Astrocyte (in vitro differentiated cells and primary cell): ENCODE measurements around the gene CD7. TPM values are rescaled to one million over a fixed set of nuclear protein-coding genes. Genes with fewer than 3 reads are reported as not detected.

Source experiments
- DNase-seq: peaks from one replicate; pipeline ENCODE4 v3.0.0-alpha.2; 2010; ENCODE audit warnings: low read depth
- FAIRE-seq: peaks from 2 replicates; lab custom pipeline; 2011; peaks lifted over from hg19 to GRCh38; lab: Jason Lieb, UNC
- H2AFZ ChIP-seq: 2 replicates; pipeline ENCODE4 v1.6.0; 2012; ENCODE audit warnings: low read depth, low read length, inconsistent platforms
- H3K27ac ChIP-seq: 2 replicates; pipeline ENCODE4 v1.5.1; 2011; ENCODE audit warnings: low read depth, low read length, inconsistent platforms
- H3K27me3 ChIP-seq: 2 replicates; pipeline ENCODE4 v1.6.0; 2011; ENCODE audit warnings: low read length, inconsistent platforms; ENCODE audit not compliant: insufficient read depth
- H3K36me3 ChIP-seq: 2 replicates; pipeline ENCODE4 v1.5.1; 2011; ENCODE audit warnings: low read length, inconsistent platforms; ENCODE audit not compliant: insufficient read depth
- H3K4me1 ChIP-seq: 2 replicates; pipeline ENCODE4 v1.5.1; 2011; ENCODE audit warnings: low read length, inconsistent platforms; ENCODE audit not compliant: insufficient read depth
- H3K4me2 ChIP-seq: 2 replicates; pipeline ENCODE4 v1.6.0; 2012; ENCODE audit warnings: low read length, inconsistent platforms
- H3K4me3 ChIP-seq: 2 replicates; pipeline ENCODE4 v1.5.1; 2011; ENCODE audit warnings: low read depth, mild to moderate bottlenecking, low read length, inconsistent platforms; ENCODE audit not compliant: insufficient read depth
- H3K79me2 ChIP-seq: 2 replicates; pipeline ENCODE4 v1.6.0; 2012; ENCODE audit warnings: mild to moderate bottlenecking, low read length, inconsistent platforms; ENCODE audit not compliant: insufficient read depth
- H3K9ac ChIP-seq: 2 replicates; pipeline ENCODE4 v1.6.0; 2012; ENCODE audit warnings: mild to moderate bottlenecking, low read length, inconsistent platforms
- H3K9me3 ChIP-seq: 2 replicates; pipeline ENCODE4 v1.5.1; 2012; ENCODE audit warnings: low read depth, mild to moderate bottlenecking, low read length, inconsistent platforms; ENCODE audit not compliant: insufficient read depth
- H4K20me1 ChIP-seq: 2 replicates; pipeline ENCODE4 v1.6.0; 2012; ENCODE audit warnings: low read length, inconsistent platforms; ENCODE audit not compliant: insufficient read depth
- H3K27ac Mint-ChIP-seq: one replicate; pipeline ENCODE4 v1.8.0; 2021; ENCODE audit warnings: mild to moderate bottlenecking, mixed read lengths; ENCODE audit not compliant: unreplicated experiment
- H3K27me3 Mint-ChIP-seq: one replicate; pipeline ENCODE4 v1.8.0; 2021; ENCODE audit warnings: low read depth, mixed read lengths; ENCODE audit not compliant: unreplicated experiment
- H3K36me3 Mint-ChIP-seq: one replicate; pipeline ENCODE4 v1.8.0; 2021; ENCODE audit warnings: low read depth, mixed read lengths; ENCODE audit not compliant: unreplicated experiment
- H3K4me1 Mint-ChIP-seq: one replicate; pipeline ENCODE4 v1.8.0; 2021; ENCODE audit warnings: low read depth, mixed read lengths; ENCODE audit not compliant: unreplicated experiment
- H3K4me3 Mint-ChIP-seq: one replicate; pipeline ENCODE4 v1.8.0; 2021; ENCODE audit warnings: mild to moderate bottlenecking, moderate library complexity, mixed read lengths; ENCODE audit not compliant: unreplicated experiment
- H3K9me3 Mint-ChIP-seq: one replicate; pipeline ENCODE4 v1.8.0; 2021; ENCODE audit warnings: mild to moderate bottlenecking, mixed read lengths; ENCODE audit not compliant: unreplicated experiment
- EZH2 ChIP-seq: IDR thresholded peaks from 2 replicates; pipeline ENCODE4 v1.6.1; 2012; ENCODE audit warnings: mild to moderate bottlenecking, low read length, inconsistent platforms; ENCODE audit not compliant: insufficient read depth
- total RNA-seq: library from RNA; stranded (reverse); gene quantifications from 2 replicates; pipeline ENCODE4 v1.2.1, GENCODE V29; 2021
- TF ChIP-seq, protein P1 (sequence below): IDR thresholded peaks from 2 replicates; pipeline ENCODE4 v1.5.1; 2011; ENCODE audit warnings: low read depth, mild to moderate bottlenecking, inconsistent platforms, low read length, moderate library complexity; ENCODE audit not compliant: insufficient read depth

CD7 gene
- total RNA-seq, 1 donor from 2014 or later: 0.18 TPM

DNA sequence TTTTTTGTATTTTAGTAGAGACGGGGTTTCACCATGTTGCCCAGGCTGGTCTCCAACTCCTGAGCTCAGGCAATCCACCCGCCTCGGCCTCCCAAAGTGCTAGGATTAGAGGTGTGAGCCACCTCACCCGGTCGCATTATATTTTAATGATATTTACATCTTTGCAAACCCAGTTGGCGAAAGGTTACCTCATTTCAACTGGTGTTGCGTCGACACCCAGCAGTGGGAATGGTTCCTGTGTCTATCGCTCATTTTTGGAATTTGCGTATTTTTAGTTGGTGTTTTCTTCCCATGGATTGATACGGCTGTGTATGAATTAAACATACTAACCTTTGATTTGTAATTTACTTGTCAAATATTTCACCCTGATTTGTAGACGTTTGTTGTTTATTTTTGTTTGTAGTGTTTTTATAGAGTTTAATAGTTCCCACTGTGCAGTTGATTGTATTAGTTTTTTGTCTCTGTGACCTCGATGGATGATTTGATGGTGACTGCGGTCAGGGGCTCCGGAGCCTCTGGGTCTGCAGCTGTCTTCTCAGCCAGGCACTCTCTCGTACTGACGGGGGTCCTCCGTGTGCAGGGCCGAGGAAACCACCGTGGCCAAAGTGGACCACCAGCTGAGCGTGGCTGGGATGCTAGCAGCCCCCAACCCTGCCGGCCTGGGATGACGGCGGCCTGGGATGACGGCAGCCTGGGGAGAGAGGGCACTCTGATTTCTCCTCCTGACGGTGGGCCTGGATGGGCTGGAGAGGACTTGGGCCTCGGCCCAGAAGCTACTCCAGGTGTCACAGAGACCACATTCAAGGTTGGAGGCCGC is 4.0 kb downstream of the CD7 start:
- Histone ChIP-seq H3K4me3 (no peak overlapping the region), H3K9me3 (no peaks in the 10 kb centered on the region), H2AFZ (no peak overlapping the region), H3K4me1 (no peaks in the 10 kb centered on the region), H3K27ac (no peak overlapping the region), H3K36me3 (no peaks in the 10 kb centered on the region), H3K9ac (no peak overlapping the region), H3K27me3 (peaks cover 24% of the 10 kb centered on the region), H4K20me1 (no peaks in the 10 kb centered on the region), H3K4me2 (no peak overlapping the region), H3K79me2 (no peaks in the 10 kb centered on the region)
- DNase-seq (no peak), FAIRE-seq (no peak)
- H3K27me3 Mint-ChIP-seq: peaks cover 39% of the 10 kb centered on the region
- H3K9me3 Mint-ChIP-seq: no peaks in the 10 kb centered on the region
- TF ChIP-seq EZH2: no peak
- TF ChIP-seq, protein P1, sequence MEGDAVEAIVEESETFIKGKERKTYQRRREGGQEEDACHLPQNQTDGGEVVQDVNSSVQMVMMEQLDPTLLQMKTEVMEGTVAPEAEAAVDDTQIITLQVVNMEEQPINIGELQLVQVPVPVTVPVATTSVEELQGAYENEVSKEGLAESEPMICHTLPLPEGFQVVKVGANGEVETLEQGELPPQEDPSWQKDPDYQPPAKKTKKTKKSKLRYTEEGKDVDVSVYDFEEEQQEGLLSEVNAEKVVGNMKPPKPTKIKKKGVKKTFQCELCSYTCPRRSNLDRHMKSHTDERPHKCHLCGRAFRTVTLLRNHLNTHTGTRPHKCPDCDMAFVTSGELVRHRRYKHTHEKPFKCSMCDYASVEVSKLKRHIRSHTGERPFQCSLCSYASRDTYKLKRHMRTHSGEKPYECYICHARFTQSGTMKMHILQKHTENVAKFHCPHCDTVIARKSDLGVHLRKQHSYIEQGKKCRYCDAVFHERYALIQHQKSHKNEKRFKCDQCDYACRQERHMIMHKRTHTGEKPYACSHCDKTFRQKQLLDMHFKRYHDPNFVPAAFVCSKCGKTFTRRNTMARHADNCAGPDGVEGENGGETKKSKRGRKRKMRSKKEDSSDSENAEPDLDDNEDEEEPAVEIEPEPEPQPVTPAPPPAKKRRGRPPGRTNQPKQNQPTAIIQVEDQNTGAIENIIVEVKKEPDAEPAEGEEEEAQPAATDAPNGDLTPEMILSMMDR: no peak
- no peak overlapping the region for H3K27ac Mint-ChIP-seq
- H3K36me3 Mint-ChIP-seq: no peaks in the 10 kb centered on the region
- H3K4me3 Mint-ChIP-seq: no peak overlapping the region
- no peaks in the 10 kb centered on the region for H3K4me1 Mint-ChIP-seq

DNA sequence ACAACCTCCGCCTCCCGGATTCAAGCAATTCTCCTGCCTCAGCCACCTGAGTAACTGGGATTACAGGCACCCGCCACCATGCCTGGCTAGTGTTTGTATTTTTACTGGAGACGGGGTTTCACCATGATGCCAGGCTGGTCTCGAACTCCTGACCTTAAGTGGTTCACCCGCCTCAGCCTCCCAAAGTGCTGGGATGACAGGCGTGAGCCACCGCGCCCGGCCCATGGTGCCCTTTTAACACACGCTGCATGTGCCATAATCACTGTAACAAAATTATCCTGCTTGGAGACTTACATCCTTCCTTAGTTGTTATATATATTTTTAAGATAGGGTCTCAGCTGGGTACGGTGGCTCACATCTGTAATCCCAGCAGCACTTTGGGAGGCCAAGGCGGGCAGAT is 5.4 kb downstream of the CD7 start:
- no peak overlapping the region for H3K4me3 Mint-ChIP-seq
- H3K4me2 ChIP-seq: no peak overlapping the region
- no peak overlapping the region for H2AFZ ChIP-seq
- H3K36me3 Mint-ChIP-seq: no peaks in the 10 kb centered on the region
- no peak overlapping the region for H3K9ac ChIP-seq
- peaks cover 44% of the 10 kb centered on the region for H3K27me3 Mint-ChIP-seq
- no peak overlapping the region for H3K4me3 ChIP-seq
- H3K9me3 Mint-ChIP-seq: no peaks in the 10 kb centered on the region
- DNase-seq (no peak), FAIRE-seq (no peak)
- peaks cover 27% of the 10 kb centered on the region for H3K27me3 ChIP-seq
- no peaks in the 10 kb centered on the region for H3K4me1 ChIP-seq
- H3K36me3 ChIP-seq: no peaks in the 10 kb centered on the region
- no peak overlapping the region for H3K27ac Mint-ChIP-seq
- no peaks in the 10 kb centered on the region for H3K4me1 Mint-ChIP-seq
- no peaks in the 10 kb centered on the region for H4K20me1 ChIP-seq
- no peak overlapping the region for H3K27ac ChIP-seq
- no peaks in the 10 kb centered on the region for H3K9me3 ChIP-seq
- TF ChIP-seq, protein P1: no peak
- no peak for TF ChIP-seq EZH2
- H3K79me2 ChIP-seq: no peaks in the 10 kb centered on the region

DNA sequence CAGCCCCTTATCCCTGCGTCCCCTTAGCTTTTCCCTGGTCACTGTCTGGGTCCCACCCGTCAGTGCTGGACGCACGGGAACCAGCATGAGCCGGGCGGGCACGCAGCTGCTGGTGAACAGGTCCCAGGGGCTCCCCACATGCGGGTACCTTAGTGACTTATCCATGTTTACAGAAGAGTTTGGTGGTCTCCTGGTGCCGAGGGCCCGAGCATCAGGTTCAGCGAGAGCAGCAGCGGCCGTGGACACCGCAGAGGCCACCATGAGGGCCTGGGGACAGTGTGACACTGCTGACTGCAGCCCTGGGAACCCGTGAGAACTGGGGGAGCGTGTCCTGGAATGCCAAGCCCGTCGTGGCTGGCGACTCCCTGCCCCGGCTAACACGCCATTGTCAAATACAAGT is 6.5 kb downstream of the CD7 start:
- DNase-seq (no peak), FAIRE-seq (no peak)
- Histone ChIP-seq H3K9me3 (no peaks in the 10 kb centered on the region), H3K79me2 (no peaks in the 10 kb centered on the region), H4K20me1 (no peaks in the 10 kb centered on the region), H3K36me3 (no peaks in the 10 kb centered on the region), H2AFZ (no peak overlapping the region), H3K4me1 (no peaks in the 10 kb centered on the region), H3K4me2 (no peak overlapping the region), H3K4me3 (no peak overlapping the region), H3K9ac (no peak overlapping the region), H3K27ac (no peak overlapping the region), H3K27me3 (peaks cover 23% of the 10 kb centered on the region)
- H3K9me3 Mint-ChIP-seq: no peaks in the 10 kb centered on the region
- no peak overlapping the region for H3K27ac Mint-ChIP-seq
- H3K36me3 Mint-ChIP-seq: no peaks in the 10 kb centered on the region
- H3K4me3 Mint-ChIP-seq: no peak overlapping the region
- H3K4me1 Mint-ChIP-seq: no peaks in the 10 kb centered on the region
- H3K27me3 Mint-ChIP-seq: peaks cover 47% of the 10 kb centered on the region
- TF ChIP-seq, protein P1: no peak
- no peak for TF ChIP-seq EZH2
